AG04450 (cell line): ENCODE data around the gene KDM5D. TPM values are rescaled to one million over a fixed set of nuclear protein-coding genes. Genes with fewer than 3 reads are reported as not detected.

Experiments used
- CTCF ChIA-PET: fragments of 300-600, 350-600 bp; formaldehyde crosslinking; extraction: SDS; loops from one replicate; lab custom pipeline; 2022; ENCODE audit warnings: antibody characterized with exemption, inconsistent platforms; lab: Charles Lee
- POLR2A ChIA-PET: fragments of 350-600 bp; formaldehyde crosslinking; extraction: SDS; loops from one replicate; lab custom pipeline; 2021; ENCODE audit warnings: antibody characterized with exemption, inconsistent platforms; lab: Yijun Ruan, JAX
- DNase-seq: peaks from one replicate; pipeline ENCODE4 v3.0.0-alpha.2; 2011; ENCODE audit warnings: low read depth, low spot score
- H3K27ac ChIP-seq: one replicate; pipeline ENCODE4 v1.5.1; 2012; ENCODE audit warnings: low read depth, low read length, control low read depth
- H3K27me3 ChIP-seq: one replicate; pipeline ENCODE4 v1.6.0; 2012; ENCODE audit warnings: low read length; ENCODE audit not compliant: control insufficient read depth, insufficient read depth
- H3K4me3 ChIP-seq: 2 replicates; pipeline ENCODE4 v1.5.1; 2011; ENCODE audit warnings: mild to moderate bottlenecking, low read depth, low read length, control low read depth
- H3K9me3 ChIP-seq: 2 replicates; pipeline ENCODE4 v1.5.1; 2012; ENCODE audit warnings: low read length; ENCODE audit not compliant: control insufficient read depth, insufficient read depth
- polyA plus RNA-seq: library from polyadenylated mRNA; depleted of rRNA; stranded (reverse); fragments of >200 nt; gene quantifications from 2 replicates; pipeline ENCODE4 v1.2.3, GENCODE V29; 2011
- TF ChIP-seq, protein P1 (sequence below): IDR thresholded peaks from 2 replicates; pipeline ENCODE4 v1.5.1; 2011; ENCODE audit warnings: low read depth, low read length, control low read depth, inconsistent platforms

KDM5D gene
- polyA plus RNA-seq, 1 experiment = 25.7 TPM

DNA sequence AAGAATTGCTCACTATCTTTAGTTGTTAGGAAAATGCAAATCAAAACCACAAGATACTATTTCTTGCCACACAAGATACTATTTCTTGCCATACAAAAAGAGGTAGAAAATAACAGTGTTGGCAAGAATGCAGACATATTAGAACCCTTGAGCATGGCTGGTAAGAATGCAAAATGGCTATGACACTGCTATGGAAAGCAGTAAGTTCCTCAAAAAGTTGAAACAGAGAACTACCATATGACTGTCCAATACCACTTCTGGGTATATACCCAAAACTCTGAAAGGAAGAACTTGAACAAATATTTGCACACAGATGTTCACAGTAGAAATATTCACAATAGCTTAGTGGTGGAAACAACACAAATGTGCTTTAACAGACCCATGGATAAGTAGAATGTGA lies 26.6 kb downstream of the KDM5D start:
- H3K9me3 ChIP-seq = no peaks in the 10 kb centered on the region
- ChIA-PET CTCF (no interaction called here), POLR2A (no interaction called here)
- DNase-seq = no peak
- no peak overlapping the region for H3K27ac ChIP-seq
- TF ChIP-seq, protein P1, sequence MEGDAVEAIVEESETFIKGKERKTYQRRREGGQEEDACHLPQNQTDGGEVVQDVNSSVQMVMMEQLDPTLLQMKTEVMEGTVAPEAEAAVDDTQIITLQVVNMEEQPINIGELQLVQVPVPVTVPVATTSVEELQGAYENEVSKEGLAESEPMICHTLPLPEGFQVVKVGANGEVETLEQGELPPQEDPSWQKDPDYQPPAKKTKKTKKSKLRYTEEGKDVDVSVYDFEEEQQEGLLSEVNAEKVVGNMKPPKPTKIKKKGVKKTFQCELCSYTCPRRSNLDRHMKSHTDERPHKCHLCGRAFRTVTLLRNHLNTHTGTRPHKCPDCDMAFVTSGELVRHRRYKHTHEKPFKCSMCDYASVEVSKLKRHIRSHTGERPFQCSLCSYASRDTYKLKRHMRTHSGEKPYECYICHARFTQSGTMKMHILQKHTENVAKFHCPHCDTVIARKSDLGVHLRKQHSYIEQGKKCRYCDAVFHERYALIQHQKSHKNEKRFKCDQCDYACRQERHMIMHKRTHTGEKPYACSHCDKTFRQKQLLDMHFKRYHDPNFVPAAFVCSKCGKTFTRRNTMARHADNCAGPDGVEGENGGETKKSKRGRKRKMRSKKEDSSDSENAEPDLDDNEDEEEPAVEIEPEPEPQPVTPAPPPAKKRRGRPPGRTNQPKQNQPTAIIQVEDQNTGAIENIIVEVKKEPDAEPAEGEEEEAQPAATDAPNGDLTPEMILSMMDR = no peak
- H3K4me3 ChIP-seq = no peak overlapping the region
- H3K27me3 ChIP-seq = no peaks in the 10 kb centered on the region

DNA sequence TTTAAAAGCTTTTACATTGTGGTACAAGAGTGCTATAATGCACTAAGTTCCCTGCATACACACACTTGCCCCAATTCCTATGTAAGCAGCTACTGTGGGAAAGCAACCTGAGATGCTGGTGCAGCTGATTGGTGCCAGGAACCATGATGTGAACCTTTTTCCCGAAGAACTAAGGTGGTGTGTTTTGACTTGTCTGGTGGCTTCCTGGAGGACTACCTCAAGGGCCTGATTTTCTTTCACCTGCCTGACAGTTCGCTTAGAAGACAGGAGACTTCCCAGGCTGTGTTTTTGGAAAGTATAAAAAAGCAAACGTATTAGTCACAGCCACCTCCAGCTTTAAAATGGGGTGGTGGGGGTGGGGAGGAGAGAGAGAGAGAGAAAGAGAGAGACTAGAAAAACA lies 27.4 kb downstream of the KDM5D start:
- H3K4me3 ChIP-seq = no peak overlapping the region
- H3K27ac ChIP-seq = no peak overlapping the region
- H3K9me3 ChIP-seq = no peaks in the 10 kb centered on the region
- POLR2A ChIA-PET = no interaction called here
- DNase-seq = no peak
- TF ChIP-seq, protein P1 = no peak
- no peaks in the 10 kb centered on the region for H3K27me3 ChIP-seq
- CTCF ChIA-PET = no interaction called here

DNA sequence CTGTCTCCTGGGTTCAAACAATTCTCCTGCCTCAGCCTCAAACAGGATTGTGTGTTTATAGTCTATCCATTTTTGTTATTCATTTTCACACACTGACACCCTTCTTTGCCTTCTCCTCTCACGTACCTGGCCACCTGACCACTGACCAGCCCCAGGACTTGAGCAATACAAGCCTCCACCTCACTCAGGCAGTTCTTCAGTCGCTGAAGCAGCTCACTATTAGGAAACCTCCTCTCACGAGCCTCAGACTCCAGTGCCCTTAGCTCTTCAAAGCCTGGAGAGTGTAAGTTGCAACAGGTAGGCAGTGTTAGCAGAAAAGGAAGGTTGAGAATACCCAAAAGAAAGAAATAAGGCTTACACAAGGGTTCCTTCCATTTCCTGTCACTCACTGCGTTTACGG lies 29.3 kb downstream of the KDM5D start:
- H3K4me3 ChIP-seq = no peak overlapping the region
- DNase-seq = no peak
- CTCF ChIA-PET = no interaction called here
- H3K27ac ChIP-seq = no peak overlapping the region
- H3K9me3 ChIP-seq = no peaks in the 10 kb centered on the region
- no peaks in the 10 kb centered on the region for H3K27me3 ChIP-seq
- TF ChIP-seq, protein P1 = no peak
- POLR2A ChIA-PET = no interaction called here

DNA sequence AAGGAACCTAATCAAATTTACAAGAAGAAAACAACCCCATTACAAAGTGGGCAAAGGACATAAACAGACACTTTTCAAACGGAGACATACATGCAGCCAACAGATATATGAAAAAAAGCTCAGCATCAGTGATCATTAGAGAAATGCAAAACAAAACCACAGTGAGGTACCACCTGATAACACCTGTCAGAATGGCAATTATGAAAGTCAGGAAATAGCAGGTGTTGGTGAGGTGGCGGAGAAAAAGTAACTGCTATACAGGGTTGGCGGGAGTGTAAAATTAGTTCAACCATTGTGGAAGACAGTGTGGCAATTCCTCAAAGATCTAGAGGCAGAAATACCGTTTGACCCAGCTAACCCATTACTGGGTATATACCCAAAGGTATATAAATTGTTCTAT lies 31.1 kb downstream of the KDM5D start:
- ChIA-PET CTCF (no interaction called here), POLR2A (no interaction called here)
- H3K4me3 ChIP-seq = no peak overlapping the region
- H3K27me3 ChIP-seq = no peaks in the 10 kb centered on the region
- TF ChIP-seq, protein P1 = no peak
- no peaks in the 10 kb centered on the region for H3K9me3 ChIP-seq
- DNase-seq = no peak
- H3K27ac ChIP-seq = no peak overlapping the region

DNA sequence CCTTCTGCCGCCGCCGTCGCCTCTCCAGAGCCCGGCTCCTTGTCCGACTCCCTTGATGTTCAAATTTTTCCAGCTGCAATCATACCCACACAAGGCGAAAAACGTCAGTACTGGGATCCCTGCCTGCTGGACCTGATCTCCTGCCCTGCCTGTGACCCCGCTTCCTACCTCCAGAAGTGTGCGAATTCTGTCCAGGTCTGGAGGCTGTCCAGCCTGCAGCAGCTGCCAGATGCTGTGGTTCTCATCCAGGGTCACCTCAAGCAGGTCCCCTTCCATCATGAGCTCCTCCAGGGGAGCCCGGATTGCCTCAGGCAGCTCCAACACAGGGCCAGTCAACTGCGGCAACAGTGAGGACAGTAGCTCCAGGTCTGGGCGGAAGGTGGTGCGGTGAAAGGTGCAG lies 38.3 kb downstream of the KDM5D start:
- TF ChIP-seq, protein P1 = no peak
- ChIA-PET CTCF (no interaction called here), POLR2A (no interaction called here)
- no peaks in the 10 kb centered on the region for H3K9me3 ChIP-seq
- DNase-seq = no peak
- no peaks in the 10 kb centered on the region for H3K27me3 ChIP-seq
- no peak overlapping the region for H3K27ac ChIP-seq
- H3K4me3 ChIP-seq = no peak overlapping the region
